Upper lobe of left lung (tissue), 6 donors: ENCODE data around the gene MAEA. TPM values are rescaled to one million over a fixed set of nuclear protein-coding genes. Genes with fewer than 3 reads are reported as not detected.
A peak's percentile ranks its signal among the peaks of the same experiment; 100 is the strongest.

ENCODE experiments used
- ATAC-seq, 2 donors: fragments of 200-7000 bp; cut with Tn5 transposase; one replicate each; pipeline ENCODE4 v1.9.1; 2022; ENCODE audit warnings: mild to moderate bottlenecking in 2 of 2, moderate library complexity in 2 of 2; ENCODE audit not compliant: low FRiP score in 2 of 2
- DNase-seq, 2 donors: peaks; one replicate each; pipeline ENCODE4 v3.0.0-alpha.2; 2019 to 2020
- H3K27ac ChIP-seq, 4 donors: fragments of 200-600 bp; sonication (generic); one replicate each; pipeline ENCODE4 v1.5.1; 2016 to 2019
- H3K27me3 ChIP-seq, 4 donors: fragments of 200-600 bp; sonication (generic); one replicate each; pipeline ENCODE4 v1.5.1; 2017 to 2019
- H3K36me3 ChIP-seq, 4 donors: fragments of 200-600 bp; sonication (generic); one replicate each; pipeline ENCODE4 v1.5.1; 2016 to 2019
- H3K4me1 ChIP-seq, 4 donors: fragments of 200-600 bp; sonication (generic); one replicate each; pipeline ENCODE4 v1.5.1; 2018 to 2019
- H3K4me3 ChIP-seq, 4 donors: fragments of 200-600 bp; sonication (generic); one replicate each; pipeline ENCODE4 v1.5.1; 2017 to 2019; ENCODE audit warnings: mild to moderate bottlenecking in 2 of 4, moderate library complexity in 1 of 4
- H3K9me3 ChIP-seq, 4 donors: fragments of 200-600 bp; sonication (generic); one replicate each; pipeline ENCODE4 v1.5.1; 2018 to 2019
- EP300 ChIP-seq, 4 donors: sonication (generic); formaldehyde crosslinking; IDR thresholded peaks; one replicate each; pipeline ENCODE4 v1.5.1; 2017; ENCODE audit warnings: antibody characterized with exemption in 4 of 4, control low read depth in 2 of 4
- POLR2A ChIP-seq, 4 donors: fragments of 450-650 bp; IDR thresholded peaks; one replicate each; pipeline ENCODE4 v1.5.1; 2016 to 2017; ENCODE audit warnings: antibody characterized with exemption in 4 of 4, mild to moderate bottlenecking in 2 of 4
- POLR2AphosphoS5 ChIP-seq, 2 donors: sonication (generic); formaldehyde crosslinking; IDR thresholded peaks; one replicate each; pipeline ENCODE4 v1.5.1; 2017; ENCODE audit warnings: antibody characterized with exemption in 2 of 2
- WGBS, 2 donors: methylation state at CpG; one replicate each; pipeline ENCODE4 v1.1.5; 2017 to 2018; 5-methylcytosine and 5-hydroxymethylcytosine counted together
- total RNA-seq, 6 donors: library from RNA; depleted of rRNA in 4 of 6; stranded (reverse); fragments of >200 nt in 4 of 6; gene quantifications; one replicate each; pipeline versions ENCODE4 v1.1.0 to v1.2.1, GENCODE V29; 2016 to 2021
- TF ChIP-seq, protein P1 (sequence below), 6 experiments: fragments of 450-650 bp in 4 of 6; fragments of 200-600 bp in 2 of 6; sonication (generic) in 2 of 6; IDR thresholded peaks; one replicate each; pipeline ENCODE4 v1.5.1; 2016 to 2019; ENCODE audit warnings: antibody characterized with exemption in 6 of 6
- donor health status: DM: no; HTN: no; CAD: no; lungs with moderate emphysema.
- donor health status: DM: no; HTN: yes; CAD: no; lungs with severe emphysema.

Gene MAEA
- total RNA-seq, 6 donors from 2014 or later: 58.5 to 289 (median 73.0) TPM

DNA sequence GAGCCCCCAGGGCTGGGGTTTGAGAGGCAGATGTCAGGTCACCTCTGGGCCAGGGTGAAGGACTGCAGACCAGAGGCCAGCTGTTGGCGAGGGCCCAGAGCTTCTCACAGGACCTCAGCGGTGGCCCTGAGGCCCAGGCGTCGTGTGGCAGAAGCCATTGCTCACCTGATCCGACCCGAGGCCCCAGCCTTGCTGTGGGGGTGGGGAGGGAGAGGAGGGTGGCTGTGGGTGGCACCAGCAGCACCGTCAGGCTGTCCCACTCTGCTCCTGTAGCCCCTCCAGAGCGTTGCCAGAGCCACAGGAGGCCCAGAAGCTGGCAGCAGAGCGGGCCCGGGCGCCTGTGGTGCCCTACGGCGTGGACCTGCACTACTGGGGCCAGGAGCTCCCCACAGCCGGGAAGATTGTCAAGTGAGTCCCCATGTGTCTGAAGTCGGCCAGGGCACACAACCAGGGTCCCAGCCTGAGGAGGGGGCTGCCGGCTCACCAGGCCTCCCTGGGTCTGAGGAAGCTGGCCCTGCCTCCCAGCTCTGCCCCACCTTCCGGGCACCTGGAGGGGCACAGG is 86.2 kb downstream of the MAEA start:
- ATAC-seq: no peak
- Histone ChIP-seq H3K9me3 (no peaks in the 10 kb centered on the region), H3K4me3 (no peak overlapping the region), H3K27ac (no peak overlapping the region), H3K4me1 (no peaks in the 10 kb centered on the region), H3K27me3 (no peaks in the 10 kb centered on the region), H3K36me3 (peaks cover 14 to 64% (median 42%) of the 10 kb centered on the region in 4 donors)
- TF ChIP-seq POLR2AphosphoS5 (IDR thresholded peaks at IDR 0.05) (no peak), EP300 (IDR thresholded peaks at IDR 0.05) (no peak), POLR2A (IDR thresholded peaks at IDR 0.05) (no peak)
- TF ChIP-seq, protein P1, sequence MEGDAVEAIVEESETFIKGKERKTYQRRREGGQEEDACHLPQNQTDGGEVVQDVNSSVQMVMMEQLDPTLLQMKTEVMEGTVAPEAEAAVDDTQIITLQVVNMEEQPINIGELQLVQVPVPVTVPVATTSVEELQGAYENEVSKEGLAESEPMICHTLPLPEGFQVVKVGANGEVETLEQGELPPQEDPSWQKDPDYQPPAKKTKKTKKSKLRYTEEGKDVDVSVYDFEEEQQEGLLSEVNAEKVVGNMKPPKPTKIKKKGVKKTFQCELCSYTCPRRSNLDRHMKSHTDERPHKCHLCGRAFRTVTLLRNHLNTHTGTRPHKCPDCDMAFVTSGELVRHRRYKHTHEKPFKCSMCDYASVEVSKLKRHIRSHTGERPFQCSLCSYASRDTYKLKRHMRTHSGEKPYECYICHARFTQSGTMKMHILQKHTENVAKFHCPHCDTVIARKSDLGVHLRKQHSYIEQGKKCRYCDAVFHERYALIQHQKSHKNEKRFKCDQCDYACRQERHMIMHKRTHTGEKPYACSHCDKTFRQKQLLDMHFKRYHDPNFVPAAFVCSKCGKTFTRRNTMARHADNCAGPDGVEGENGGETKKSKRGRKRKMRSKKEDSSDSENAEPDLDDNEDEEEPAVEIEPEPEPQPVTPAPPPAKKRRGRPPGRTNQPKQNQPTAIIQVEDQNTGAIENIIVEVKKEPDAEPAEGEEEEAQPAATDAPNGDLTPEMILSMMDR (IDR thresholded peaks at IDR 0.05): no peak
- WGBS, 2 donors: 90% methylated on average over 15 of the region's 17 CpGs; no CpG with 5 or more reads in 1 of the 2 donors
- peak in 1 of 2 donors; percentile 64 for DNase-seq

GRCh38 chr4:1376391-1376840 is 86.7 kb downstream of the MAEA start:
- TF ChIP-seq POLR2AphosphoS5 (IDR thresholded peaks at IDR 0.05): no peak
- TF ChIP-seq, protein P1 (IDR thresholded peaks at IDR 0.05): no peak
- TF ChIP-seq POLR2A (IDR thresholded peaks at IDR 0.05): no peak
- no peak for TF ChIP-seq EP300 (IDR thresholded peaks at IDR 0.05)
- Histone ChIP-seq H3K27ac (no peak overlapping the region), H3K27me3 (no peaks in the 10 kb centered on the region), H3K36me3 (peaks cover 14 to 65% (median 41%) of the 10 kb centered on the region in 4 donors), H3K4me3 (no peak overlapping the region), H3K4me1 (no peaks in the 10 kb centered on the region), H3K9me3 (no peaks in the 10 kb centered on the region)
- 91 to 100% methylated on average over 5 to 23 of the region's 23 CpGs for WGBS, 2 donors
- ATAC-seq (no peak), DNase-seq (no peak)

DNA sequence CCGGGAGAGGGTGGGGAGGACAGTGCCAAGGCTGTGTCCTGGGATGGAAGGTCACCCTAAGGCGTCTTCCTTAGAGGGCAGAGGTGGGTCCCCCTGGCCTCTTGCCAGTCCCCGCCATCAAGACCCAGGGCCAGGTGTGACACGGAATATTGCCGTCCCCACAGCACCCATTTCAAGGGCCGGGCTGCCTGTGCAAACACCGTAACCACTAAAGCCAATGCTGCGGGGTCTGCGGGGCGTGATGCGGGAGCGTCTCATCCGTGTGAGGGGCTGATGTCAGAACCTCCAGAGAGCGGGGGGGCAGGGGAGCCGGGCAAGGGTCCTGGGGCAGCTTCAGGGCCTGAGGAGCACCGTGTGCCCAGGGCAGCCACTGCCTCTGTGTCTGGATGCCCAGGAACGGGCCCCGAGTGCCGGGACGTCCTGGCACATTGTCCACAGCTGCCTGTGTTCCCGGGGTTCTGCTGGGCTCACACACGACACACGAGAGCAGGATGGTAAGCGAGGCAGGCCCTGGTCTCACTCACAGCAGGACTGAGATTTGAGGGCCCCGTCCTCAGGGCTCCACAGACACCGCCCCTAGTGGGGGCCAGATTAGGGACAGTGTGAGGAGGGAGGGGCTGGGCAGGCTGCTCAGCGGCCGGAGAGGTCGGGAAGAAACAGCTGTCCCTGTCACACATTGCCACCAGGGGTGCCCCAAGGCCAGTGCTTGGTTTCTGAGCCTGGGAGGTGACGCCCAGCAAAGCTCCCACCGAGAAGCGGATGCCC is 87.3 kb downstream of the MAEA start:
- H3K27me3 ChIP-seq: no peaks in the 10 kb centered on the region
- H3K36me3 ChIP-seq: peaks cover 14 to 66% (median 39%) of the 10 kb centered on the region in 4 donors
- H3K9me3 ChIP-seq: no peaks in the 10 kb centered on the region
- H3K27ac ChIP-seq: no peak overlapping the region
- WGBS, 2 donors: 95% methylated on average over 27 of the region's 32 CpGs; no CpG with 5 or more reads in 1 of the 2 donors
- TF ChIP-seq EP300 (IDR thresholded peaks at IDR 0.05): no peak
- no peak for TF ChIP-seq POLR2A (IDR thresholded peaks at IDR 0.05)
- TF ChIP-seq POLR2AphosphoS5 (IDR thresholded peaks at IDR 0.05): no peak
- TF ChIP-seq, protein P1 (IDR thresholded peaks at IDR 0.05): no peak
- H3K4me1 ChIP-seq: no peaks in the 10 kb centered on the region
- DNase-seq: peak in 1 of 2 donors; percentile 69
- no peak overlapping the region for H3K4me3 ChIP-seq
- ATAC-seq: no peak

- H3K27me3 ChIP-seq: no peaks in the 10 kb centered on the region
- no peak overlapping the region for H3K27ac ChIP-seq
- no peak overlapping the region for H3K4me3 ChIP-seq
- WGBS, 2 donors: 95 to 100% methylated on average over 5 to 14 of the region's 19 CpGs
- TF ChIP-seq POLR2A (IDR thresholded peaks at IDR 0.05): no peak
- TF ChIP-seq, protein P1 (IDR thresholded peaks at IDR 0.05): no peak
- no peak for TF ChIP-seq EP300 (IDR thresholded peaks at IDR 0.05)
- TF ChIP-seq POLR2AphosphoS5 (IDR thresholded peaks at IDR 0.05): no peak
- H3K9me3 ChIP-seq: no peaks in the 10 kb centered on the region
- no peaks in the 10 kb centered on the region for H3K4me1 ChIP-seq
- peaks cover 11 to 66% (median 38%) of the 10 kb centered on the region in 4 donors for H3K36me3 ChIP-seq
- ATAC-seq: no peak
- DNase-seq: peak in 1 of 2 donors; percentile 66
Observed at GRCh38 chr4:1377606-1378261, 88.0 kb downstream of the MAEA start.
